Activated naive CD4-positive, alpha-beta T cell treated with anti-CD3 and anti-CD28 coated beads, Interleukin-2, amount 10 ng/mL, durations not matched to agents 7 days and 5 days (primary cell): ENCODE data around the gene COA1.
"Not testable (repeated sequence)": the region's sequence is repeated elsewhere in the genome, so short reads cannot be mapped to it uniquely, and the experiment has no call there.

Experiments used
- CTCF ChIA-PET: fragments of 350-600 bp; sonication (Branson Sonifier 250); formaldehyde crosslinking; loops from one replicate; lab custom pipeline; 2021; ENCODE audit warnings: antibody characterized with exemption; lab: Charles Lee
- DNase-seq: peaks from one replicate; pipeline ENCODE4 v3.0.0-alpha.2; 2020
- H3K27ac Mint-ChIP-seq: one replicate; pipeline ENCODE4 v1.8.0; 2021; ENCODE audit warnings: mild to moderate bottlenecking, moderate library complexity, mixed read lengths
- H3K27me3 Mint-ChIP-seq: one replicate; pipeline ENCODE4 v1.8.0; 2021; ENCODE audit warnings: mild to moderate bottlenecking, mixed read lengths
- H3K36me3 Mint-ChIP-seq: one replicate; pipeline ENCODE4 v1.8.0; 2021; ENCODE audit warnings: mixed read lengths
- H3K4me1 Mint-ChIP-seq: one replicate; pipeline ENCODE4 v1.8.0; 2021; ENCODE audit warnings: mixed read lengths
- H3K4me3 Mint-ChIP-seq: one replicate; pipeline ENCODE4 v1.8.0; 2021; ENCODE audit warnings: mild to moderate bottlenecking, moderate library complexity, mixed read lengths
- H3K9me3 Mint-ChIP-seq: one replicate; pipeline ENCODE4 v1.8.0; 2021; ENCODE audit warnings: mixed read lengths

COA1 gene

DNA sequence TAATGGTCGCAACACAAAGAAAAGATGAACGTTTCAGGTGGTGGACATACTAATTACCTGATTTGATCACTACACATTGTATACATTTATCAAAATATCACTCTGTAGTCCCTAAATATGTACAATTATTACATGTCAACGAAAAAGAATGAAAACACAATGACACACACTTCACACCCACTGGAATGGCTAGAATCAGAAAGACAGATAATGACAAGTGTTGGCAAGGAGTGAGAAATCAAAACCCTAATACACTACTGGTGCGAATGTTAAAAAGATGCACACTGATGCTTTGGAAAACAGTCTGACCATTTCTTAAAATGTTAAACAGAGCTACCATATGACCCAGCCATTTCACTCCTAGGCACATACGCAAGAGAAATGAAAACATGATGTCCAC lies 2.3 kb downstream of the COA1 start:
- no peak for DNase-seq
- Mint-ChIP-seq H3K36me3 (peaks cover 11% of the 10 kb centered on the region), H3K27me3 (peaks cover 10% of the 10 kb centered on the region), H3K4me3 (peak overlapping the region; percentile 58), H3K4me1 (peaks cover 37% of the 10 kb centered on the region), H3K27ac (no peak overlapping the region), H3K9me3 (no peaks in the 10 kb centered on the region)
- CTCF ChIA-PET = interaction anchor here (1.4 kb wide), 1 partner anchor 144 kb away, joined by 6 read pairs; the partner anchor contains the start of gene STK17A

- CTCF ChIA-PET = no interaction called here
- H3K36me3 Mint-ChIP-seq = peaks cover 11% of the 10 kb centered on the region
- H3K27ac Mint-ChIP-seq = no peak overlapping the region
- no peak overlapping the region for H3K4me3 Mint-ChIP-seq
- H3K9me3 Mint-ChIP-seq = no peaks in the 10 kb centered on the region
- no peak for DNase-seq
- peaks cover 8% of the 10 kb centered on the region for H3K27me3 Mint-ChIP-seq
- peaks cover 37% of the 10 kb centered on the region for H3K4me1 Mint-ChIP-seq
Measured at GRCh38 chr7:43726466-43726865, 2.9 kb downstream of the COA1 start.

DNA sequence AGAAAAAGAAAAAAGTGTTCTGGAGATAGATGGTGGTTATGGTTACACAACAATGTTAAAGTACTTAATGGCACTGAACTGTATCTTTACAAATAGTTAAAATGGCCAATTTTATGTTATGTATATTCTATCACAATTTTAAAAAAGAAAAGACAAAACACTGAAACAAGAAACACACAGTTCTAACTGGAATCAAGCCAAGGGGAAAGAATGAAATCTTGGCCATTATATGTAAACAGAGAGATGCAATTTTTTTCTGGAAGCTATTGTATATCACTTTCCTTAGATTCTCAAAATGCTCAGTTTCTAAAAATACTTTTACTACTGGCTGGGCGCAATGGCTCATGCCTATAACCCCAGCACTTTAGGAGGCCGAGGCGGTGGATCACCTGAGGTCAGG lies 4.1 kb downstream of the COA1 start:
- H3K27me3 Mint-ChIP-seq = no peaks in the 10 kb centered on the region
- no peak overlapping the region for H3K27ac Mint-ChIP-seq
- peaks cover 13% of the 10 kb centered on the region for H3K36me3 Mint-ChIP-seq
- H3K9me3 Mint-ChIP-seq = no peaks in the 10 kb centered on the region
- no peak overlapping the region for H3K4me3 Mint-ChIP-seq
- CTCF ChIA-PET = interaction anchor here (1.3 to 1.5 kb wide), 2 partner anchors 114 to 143 kb away, joined by 8 read pairs; partner anchors contain the start of gene STK17A
- H3K4me1 Mint-ChIP-seq = peaks cover 39% of the 10 kb centered on the region
- DNase-seq = no peak

DNA sequence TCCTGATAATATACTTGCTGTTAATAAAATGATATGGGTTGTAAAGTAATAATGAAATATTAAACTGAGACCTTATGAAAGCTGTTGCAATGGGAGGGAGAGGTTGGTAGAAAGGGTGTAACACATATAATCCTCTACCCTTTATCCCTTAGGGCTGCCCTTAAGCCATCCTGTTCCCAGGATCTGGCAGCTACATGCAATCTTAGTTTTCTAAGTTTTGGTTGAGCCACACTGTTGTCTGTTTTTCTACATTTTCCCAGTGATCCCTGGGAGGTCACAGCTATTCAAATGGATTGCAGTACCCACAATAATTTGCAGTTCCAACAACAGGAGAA lies 6.3 kb downstream of the COA1 start:
- Mint-ChIP-seq H3K27ac (no peak overlapping the region), H3K4me3 (no peak overlapping the region), H3K36me3 (peaks cover 17% of the 10 kb centered on the region), H3K9me3 (no peaks in the 10 kb centered on the region), H3K27me3 (no peaks in the 10 kb centered on the region), H3K4me1 (peaks cover 26% of the 10 kb centered on the region)
- no peak for DNase-seq
- CTCF ChIA-PET = interaction anchor here (0.7 to 6.7 kb wide), 6 partner anchors 114 to 268 kb away, joined by 3 to 85 read pairs (median 6); partner anchors contain the start of gene STK17A

DNA sequence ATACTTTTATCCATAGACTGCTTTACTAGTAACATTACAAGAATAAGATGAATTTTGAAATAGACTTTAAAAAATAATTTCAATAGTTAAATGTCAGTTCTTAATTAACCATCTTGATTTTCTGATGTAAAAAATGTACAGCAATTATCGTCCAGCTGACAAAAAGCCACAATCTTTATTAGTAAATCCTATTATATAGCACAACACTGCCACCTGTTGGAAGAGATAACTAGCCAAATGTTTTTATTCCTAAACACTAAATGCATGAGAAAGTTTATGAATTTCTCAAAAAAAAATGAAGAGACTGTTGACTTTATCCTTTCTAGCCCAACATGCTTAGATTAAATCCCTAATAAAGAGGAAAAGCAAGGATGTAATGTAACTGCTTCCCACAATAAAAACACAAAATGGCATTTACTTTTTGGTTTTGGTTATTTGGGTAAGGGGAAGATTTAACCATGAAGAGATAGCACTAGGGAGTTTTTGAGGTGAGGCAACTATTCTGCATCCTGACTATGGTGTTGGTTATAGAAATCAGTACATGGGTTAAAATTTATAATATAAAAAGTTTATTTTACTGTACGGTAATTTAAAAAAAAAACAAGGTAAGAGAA lies 8.0 kb downstream of the COA1 start:
- Mint-ChIP-seq H3K4me3 (no peak overlapping the region), H3K4me1 (peaks cover 12% of the 10 kb centered on the region), H3K9me3 (no peaks in the 10 kb centered on the region), H3K27ac (no peak overlapping the region), H3K36me3 (peaks cover 11% of the 10 kb centered on the region), H3K27me3 (no peaks in the 10 kb centered on the region)
- no peak for DNase-seq
- CTCF ChIA-PET = interaction anchor here (0.7 to 6.7 kb wide), 18 partner anchors 8 to 265 kb away, joined by 3 to 85 read pairs (median 5); partner anchors contain the start of genes COA1 and STK17A

DNA sequence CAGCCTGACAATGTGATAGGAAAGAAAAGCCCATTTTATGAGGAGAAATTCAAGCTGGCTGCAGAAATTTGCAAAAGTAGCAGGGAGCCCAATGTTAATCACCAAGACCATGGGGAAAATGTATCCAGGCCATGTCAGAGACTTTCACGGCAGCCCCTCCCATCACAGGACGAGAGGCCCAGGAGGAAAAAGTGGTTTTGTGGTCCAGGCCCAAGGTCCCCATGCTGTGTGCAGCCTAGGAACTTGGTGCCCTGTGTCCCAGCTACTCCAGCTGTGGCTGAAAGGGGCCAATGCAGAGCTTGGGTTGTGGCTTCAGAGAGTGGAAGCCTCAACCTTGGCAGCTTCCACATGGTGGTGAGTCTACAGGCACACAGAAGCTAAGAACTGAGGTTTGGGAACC lies 12.7 kb downstream of the COA1 start:
- no peak overlapping the region for H3K4me3 Mint-ChIP-seq
- peaks cover 13% of the 10 kb centered on the region for H3K36me3 Mint-ChIP-seq
- H3K9me3 Mint-ChIP-seq = no peaks in the 10 kb centered on the region
- no peaks in the 10 kb centered on the region for H3K27me3 Mint-ChIP-seq
- no peak overlapping the region for H3K27ac Mint-ChIP-seq
- CTCF ChIA-PET = interaction anchor here (0.7 to 1.8 kb wide), 2 partner anchors 134 to 268 kb away, joined by 3 to 9 read pairs; partner anchors contain the start of gene STK17A
- DNase-seq = no peak
- peaks cover 11% of the 10 kb centered on the region for H3K4me1 Mint-ChIP-seq

DNA sequence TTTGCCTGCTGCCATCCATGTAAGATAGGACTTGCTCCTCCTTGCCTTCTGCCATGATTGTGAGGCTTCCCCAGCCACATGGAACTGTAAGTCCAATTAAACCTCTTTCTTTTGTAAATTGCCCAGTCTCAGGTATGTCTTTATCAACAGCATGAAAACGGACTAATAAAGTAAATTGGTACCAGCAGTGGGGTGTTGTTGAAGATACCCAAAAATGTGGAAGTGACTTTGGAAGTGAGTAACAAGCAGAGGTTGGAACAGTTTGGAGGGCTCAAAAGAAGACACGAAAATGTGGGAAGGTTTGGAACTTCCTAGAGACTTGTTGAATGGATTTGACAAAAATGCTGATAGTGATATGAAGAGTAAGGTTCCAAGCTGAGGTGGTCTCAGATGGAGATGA lies 13.4 kb downstream of the COA1 start:
- not testable (repeated sequence) for H3K4me1 Mint-ChIP-seq, H3K27ac Mint-ChIP-seq, DNase-seq, H3K4me3 Mint-ChIP-seq, H3K27me3 Mint-ChIP-seq, H3K9me3 Mint-ChIP-seq
- H3K36me3 Mint-ChIP-seq = peaks cover 15% of the 10 kb centered on the region
- CTCF ChIA-PET = interaction anchor here (0.6 to 1.8 kb wide), 4 partner anchors 123 to 267 kb away, joined by 3 to 9 read pairs (median 4); partner anchors contain the start of gene STK17A

DNA sequence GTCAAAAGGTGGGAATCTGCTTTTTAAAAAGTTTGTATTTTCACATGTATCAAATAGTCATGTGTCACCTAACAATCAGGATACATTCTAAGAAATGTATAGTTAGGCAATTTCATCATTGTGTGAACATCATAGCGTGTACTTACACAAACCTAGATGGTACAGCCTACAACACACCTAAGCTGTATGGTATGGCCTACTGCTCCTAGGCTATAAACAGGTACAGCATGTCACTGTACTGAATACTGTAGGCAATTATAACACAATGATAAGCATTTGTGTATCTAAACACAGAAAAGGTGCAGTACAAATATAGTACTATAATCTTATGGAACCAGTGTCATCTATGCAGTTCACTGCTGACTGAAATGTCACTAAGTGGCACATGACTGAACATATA lies 17.8 kb downstream of the COA1 start:
- Mint-ChIP-seq H3K27me3 (no peaks in the 10 kb centered on the region), H3K4me3 (no peak overlapping the region), H3K36me3 (peaks cover 24% of the 10 kb centered on the region), H3K9me3 (peaks cover 6% of the 10 kb centered on the region), H3K4me1 (peaks cover 7% of the 10 kb centered on the region), H3K27ac (no peak overlapping the region)
- CTCF ChIA-PET = interaction anchor here (1.4 to 2.3 kb wide), 2 partner anchors 9 to 11 kb away, joined by 7 to 8 read pairs; no protein-coding TSS in a partner anchor
- DNase-seq = no peak

DNA sequence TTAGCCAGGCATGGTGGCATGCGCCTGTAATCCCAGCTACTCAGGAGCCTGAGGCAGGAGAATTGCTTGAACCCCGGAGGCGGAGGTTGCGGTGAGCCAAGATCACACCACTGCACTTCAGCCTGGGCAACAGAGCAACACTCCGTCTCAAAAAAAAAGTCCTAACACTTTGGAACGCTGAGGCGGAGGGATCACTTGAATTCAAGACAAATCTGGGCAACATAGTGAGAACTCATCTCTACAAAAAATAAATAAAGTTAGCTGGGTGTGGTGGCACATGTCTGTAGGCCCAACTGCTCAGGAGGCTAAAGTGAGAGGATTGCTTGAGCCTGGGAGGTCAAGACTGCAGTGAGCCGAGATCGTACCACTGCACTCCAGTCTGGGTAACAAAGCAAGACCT lies 21.3 kb downstream of the COA1 start:
- Mint-ChIP-seq H3K4me1 (peaks cover 23% of the 10 kb centered on the region), H3K36me3 (peaks cover 43% of the 10 kb centered on the region), H3K9me3 (peaks cover 20% of the 10 kb centered on the region)
- DNase-seq, H3K27me3 Mint-ChIP-seq, H3K27ac Mint-ChIP-seq, H3K4me3 Mint-ChIP-seq, CTCF ChIA-PET: not testable (repeated sequence)

- H3K27me3 Mint-ChIP-seq = no peaks in the 10 kb centered on the region
- peaks cover 43% of the 10 kb centered on the region for H3K36me3 Mint-ChIP-seq
- H3K4me1 Mint-ChIP-seq = peaks cover 55% of the 10 kb centered on the region
- CTCF ChIA-PET = interaction anchor here (3.1 kb wide), 1 partner anchor 121 kb away, joined by 31 read pairs; the partner anchor contains the start of gene STK17A
- no peak overlapping the region for H3K4me3 Mint-ChIP-seq
- no peak for DNase-seq
- peaks cover 19% of the 10 kb centered on the region for H3K9me3 Mint-ChIP-seq
- H3K27ac Mint-ChIP-seq = no peak overlapping the region
Measured at GRCh38 chr7:43703573-43703972, 25.8 kb downstream of the COA1 start.

DNA sequence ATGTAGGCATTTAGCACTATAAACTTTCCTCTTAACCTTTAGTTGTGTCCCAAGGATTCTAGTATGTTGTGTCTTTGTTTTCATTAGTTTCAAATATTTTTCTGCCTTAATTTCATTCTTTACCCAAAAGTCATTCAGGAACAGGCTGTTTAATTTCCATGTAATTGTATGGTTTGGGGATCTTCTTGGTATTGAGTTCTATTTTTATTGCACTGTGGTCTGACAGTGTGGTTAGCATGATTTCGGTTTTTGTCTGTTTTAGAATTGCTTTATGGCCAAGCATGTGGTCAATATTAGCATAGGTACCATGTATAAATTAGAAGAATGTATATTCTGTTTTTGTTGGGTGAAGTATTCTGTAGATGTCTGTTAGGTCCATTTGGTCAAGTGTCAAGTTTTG lies 26.3 kb downstream of the COA1 start:
- Mint-ChIP-seq H3K27me3 (no peaks in the 10 kb centered on the region), H3K4me1 (peaks cover 60% of the 10 kb centered on the region), H3K9me3 (peaks cover 14% of the 10 kb centered on the region), H3K4me3 (no peak overlapping the region), H3K36me3 (peaks cover 38% of the 10 kb centered on the region), H3K27ac (peak overlapping the region; percentile 47)
- no peak for DNase-seq
- CTCF ChIA-PET = interaction anchor here (6.7 kb wide), 1 partner anchor 120 kb away, joined by 393 read pairs; the partner anchor contains the start of gene STK17A

DNA sequence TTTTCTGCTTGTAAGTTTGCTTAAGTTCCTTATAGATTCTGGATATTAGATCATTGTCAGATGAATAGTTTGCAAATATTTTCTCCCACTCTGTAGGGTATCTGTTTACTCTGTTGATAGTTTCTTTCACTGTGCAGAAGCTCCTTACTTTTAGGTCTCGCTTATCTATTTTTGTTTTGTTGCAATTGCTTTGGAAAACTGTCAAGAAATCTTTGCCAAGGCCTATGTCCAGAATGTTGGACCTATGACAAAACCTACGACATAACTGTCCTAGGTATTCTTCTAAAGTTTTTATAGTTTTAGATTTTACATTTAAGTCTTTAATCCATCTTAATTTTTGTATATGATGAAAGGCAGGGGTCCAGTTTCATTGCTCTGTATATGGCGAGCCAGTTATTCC lies 27.4 kb downstream of the COA1 start:
- Mint-ChIP-seq H3K27me3 (no peaks in the 10 kb centered on the region), H3K9me3 (peaks cover 13% of the 10 kb centered on the region), H3K4me1 (peaks cover 62% of the 10 kb centered on the region)

GRCh38 chr7:43701500-43701854 lies 27.8 kb downstream of the COA1 start:
- no peak for DNase-seq
- Mint-ChIP-seq H3K4me3 (no peak overlapping the region), H3K36me3 (peaks cover 34% of the 10 kb centered on the region), H3K27ac (no peak overlapping the region), H3K27me3 (no peaks in the 10 kb centered on the region), H3K4me1 (peaks cover 62% of the 10 kb centered on the region), H3K9me3 (peaks cover 13% of the 10 kb centered on the region)
- CTCF ChIA-PET = interaction anchor here (0.7 to 6.7 kb wide), 6 partner anchors 20 to 247 kb away, joined by 3 to 393 read pairs (median 18); partner anchors contain the start of gene STK17A

More for the DNA sequence above, 27.4 kb downstream of the COA1 start:
- Mint-ChIP-seq H3K4me3 (no peak overlapping the region), H3K36me3 (peaks cover 34% of the 10 kb centered on the region), H3K27ac (no peak overlapping the region)
- no peak for DNase-seq
- CTCF ChIA-PET = interaction anchor here (0.7 to 6.7 kb wide), 3 partner anchors 52 to 137 kb away, joined by 3 to 393 read pairs (median 26); partner anchors contain the start of gene STK17A

DNA sequence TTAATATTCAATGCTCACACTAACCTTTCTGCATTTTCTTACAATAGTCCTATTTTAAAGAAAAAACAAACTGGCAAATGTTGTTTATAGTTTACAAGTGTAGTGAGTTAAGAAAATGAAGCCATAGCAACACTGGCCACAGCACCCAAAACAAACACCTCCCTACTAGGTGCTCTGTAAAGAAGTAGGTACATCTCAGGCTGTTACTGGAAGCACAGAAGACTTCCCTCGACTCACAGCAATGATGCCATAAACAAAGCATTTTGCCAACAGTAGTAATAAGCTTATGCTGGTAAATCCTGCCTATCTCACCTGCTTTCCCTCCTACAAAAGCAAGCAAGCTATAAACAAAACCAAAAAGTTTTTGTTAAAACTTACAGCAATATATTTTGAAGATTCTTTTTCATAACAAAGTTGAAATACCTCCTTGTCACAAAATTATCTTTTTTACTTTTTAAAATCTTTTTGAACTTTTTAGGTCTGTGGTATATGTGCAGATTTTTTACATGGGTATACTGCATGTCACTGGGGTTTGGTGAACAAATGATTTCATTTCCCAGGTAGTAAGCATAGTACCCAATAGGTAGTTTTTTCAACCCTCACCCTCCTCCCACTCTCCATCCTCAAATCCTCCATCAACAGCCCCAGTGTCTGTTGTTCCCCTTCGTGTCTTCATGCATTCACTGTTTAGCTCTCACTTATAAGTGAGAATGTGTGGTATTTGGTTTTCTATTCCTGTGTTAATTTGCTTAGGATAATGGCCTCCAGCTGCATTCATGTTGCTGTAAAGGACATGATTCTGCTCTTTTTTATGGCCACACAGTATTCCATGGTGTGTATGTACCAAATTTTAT lies 28.4 kb downstream of the COA1 start:
- H3K27me3 Mint-ChIP-seq = no peaks in the 10 kb centered on the region
- no peak overlapping the region for H3K4me3 Mint-ChIP-seq
- peaks cover 33% of the 10 kb centered on the region for H3K36me3 Mint-ChIP-seq
- H3K27ac Mint-ChIP-seq = peak overlapping the region; percentile 22
- CTCF ChIA-PET = interaction anchor here (0.6 to 6.7 kb wide), 32 partner anchors 9 to 775 kb away, joined by 3 to 393 read pairs (median 6); partner anchors contain the start of genes COA1 and STK17A
- peaks cover 13% of the 10 kb centered on the region for H3K9me3 Mint-ChIP-seq
- DNase-seq = no peak
- H3K4me1 Mint-ChIP-seq = peaks cover 62% of the 10 kb centered on the region
